ENCODE measurements around the gene TYK2. TPM values are rescaled to one million over a fixed set of nuclear protein-coding genes. Genes with fewer than 3 reads are reported as not detected.

The TYK2 gene
- total RNA-seq, 1 donor from 2014 or later = 94.4 TPM

GRCh38 chr19:10333758-10334587 is 46.4 kb downstream of the TYK2 start:
- Mint-ChIP-seq H3K27ac (ENCODE audit: unreplicated experiment) (peak overlapping the region; percentile 95), H3K9me3 (ENCODE audit: low read depth) (no peaks in the 10 kb centered on the region), H3K4me3 (ENCODE audit: unreplicated experiment) (peak overlapping the region; percentile 94), H3K36me3 (ENCODE audit: low read depth) (peaks cover 4% of the 10 kb centered on the region), H3K27me3 (ENCODE audit: low read depth) (no peaks in the 10 kb centered on the region), H3K4me1 (ENCODE audit: low read depth) (peaks cover 28% of the 10 kb centered on the region)
- DNase-seq (ENCODE audit: low spot score) = no peak
- TF ChIP-seq CTCF (IDR thresholded peaks at IDR 0.05) = no peak

GRCh38 chr19:10332965-10333757 is 47.2 kb downstream of the TYK2 start, which contains the start of gene RAVER1:
RAVER1 (minus strand) TSS chr19:10333529; CDS start chr19:10333507, 22 bp downstream.
- Mint-ChIP-seq H3K36me3 (ENCODE audit: low read depth) (peaks cover 4% of the 10 kb centered on the region), H3K9me3 (ENCODE audit: low read depth) (no peaks in the 10 kb centered on the region), H3K4me3 (ENCODE audit: unreplicated experiment) (peak within 1 kb of the TSS; percentile 94), H3K27me3 (ENCODE audit: low read depth) (no peaks in the 10 kb centered on the region), H3K27ac (ENCODE audit: unreplicated experiment) (peak within 1 kb of the TSS; percentile 99), H3K4me1 (ENCODE audit: low read depth) (peaks cover 28% of the 10 kb centered on the region)
- TF ChIP-seq CTCF (IDR thresholded peaks at IDR 0.05) = peak; percentile 11
- peak; percentile 99 for DNase-seq (ENCODE audit: low spot score)

GRCh38 chr19:10332158-10332964 is 48.0 kb downstream of the TYK2 start:
- no peak for DNase-seq (ENCODE audit: low spot score)
- Mint-ChIP-seq H3K27ac (ENCODE audit: unreplicated experiment) (peak overlapping the region; percentile 99), H3K27me3 (ENCODE audit: low read depth) (no peaks in the 10 kb centered on the region)

GRCh38 chr19:10329555-10329954 is 50.8 kb downstream of the TYK2 start:
- no peaks in the 10 kb centered on the region for H3K27me3 Mint-ChIP-seq (ENCODE audit: low read depth)
- H3K4me1 Mint-ChIP-seq (ENCODE audit: low read depth) = peaks cover 23% of the 10 kb centered on the region
- no peaks in the 10 kb centered on the region for H3K9me3 Mint-ChIP-seq (ENCODE audit: low read depth)
- H3K27ac Mint-ChIP-seq (ENCODE audit: unreplicated experiment) = no peak overlapping the region
- H3K4me3 Mint-ChIP-seq (ENCODE audit: unreplicated experiment) = no peak overlapping the region
- DNase-seq (ENCODE audit: low spot score) = no peak
- H3K36me3 Mint-ChIP-seq (ENCODE audit: low read depth) = peaks cover 9% of the 10 kb centered on the region
- TF ChIP-seq CTCF (IDR thresholded peaks at IDR 0.05) = no peak

More at GRCh38 chr19:10332158-10332964, 48.0 kb downstream of the TYK2 start:
- Mint-ChIP-seq H3K36me3 (ENCODE audit: low read depth) (peaks cover 6% of the 10 kb centered on the region), H3K4me3 (ENCODE audit: unreplicated experiment) (peak overlapping the region; percentile 94), H3K4me1 (ENCODE audit: low read depth) (peaks cover 28% of the 10 kb centered on the region), H3K9me3 (ENCODE audit: low read depth) (no peaks in the 10 kb centered on the region)
- peak; percentile 55 for TF ChIP-seq CTCF (IDR thresholded peaks at IDR 0.05)
